ENCODE measurements around the gene CDS2.

The CDS2 gene

DNA sequence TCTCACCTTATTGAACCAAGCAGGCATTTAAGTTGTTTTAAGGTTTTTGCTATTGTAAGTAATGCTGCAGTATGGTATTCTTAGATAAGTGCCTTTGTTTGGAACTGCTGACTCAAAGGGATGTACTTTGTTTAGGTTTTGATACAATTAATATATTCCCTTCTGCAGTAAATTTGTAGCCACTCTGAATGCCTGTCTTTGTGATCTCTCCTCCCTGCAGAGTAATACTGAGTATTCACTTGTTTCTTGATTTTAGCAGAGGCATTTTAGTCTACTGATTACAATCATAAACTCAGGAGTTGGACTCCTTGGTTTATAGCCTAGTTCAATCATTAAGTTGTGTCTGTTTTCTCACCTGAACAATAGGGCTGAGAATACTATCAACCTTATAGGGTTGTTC lies 13.4 kb downstream of the CDS2 start:
- TF ChIP-seq, protein P1, sequence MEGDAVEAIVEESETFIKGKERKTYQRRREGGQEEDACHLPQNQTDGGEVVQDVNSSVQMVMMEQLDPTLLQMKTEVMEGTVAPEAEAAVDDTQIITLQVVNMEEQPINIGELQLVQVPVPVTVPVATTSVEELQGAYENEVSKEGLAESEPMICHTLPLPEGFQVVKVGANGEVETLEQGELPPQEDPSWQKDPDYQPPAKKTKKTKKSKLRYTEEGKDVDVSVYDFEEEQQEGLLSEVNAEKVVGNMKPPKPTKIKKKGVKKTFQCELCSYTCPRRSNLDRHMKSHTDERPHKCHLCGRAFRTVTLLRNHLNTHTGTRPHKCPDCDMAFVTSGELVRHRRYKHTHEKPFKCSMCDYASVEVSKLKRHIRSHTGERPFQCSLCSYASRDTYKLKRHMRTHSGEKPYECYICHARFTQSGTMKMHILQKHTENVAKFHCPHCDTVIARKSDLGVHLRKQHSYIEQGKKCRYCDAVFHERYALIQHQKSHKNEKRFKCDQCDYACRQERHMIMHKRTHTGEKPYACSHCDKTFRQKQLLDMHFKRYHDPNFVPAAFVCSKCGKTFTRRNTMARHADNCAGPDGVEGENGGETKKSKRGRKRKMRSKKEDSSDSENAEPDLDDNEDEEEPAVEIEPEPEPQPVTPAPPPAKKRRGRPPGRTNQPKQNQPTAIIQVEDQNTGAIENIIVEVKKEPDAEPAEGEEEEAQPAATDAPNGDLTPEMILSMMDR (conservative IDR thresholded peaks at IDR 0.05; ENCODE audit: control insufficient read depth, insufficient read depth, low read depth, low read length) = no peak
- no peak overlapping the region for H3K4me3 ChIP-seq (ENCODE audit: control insufficient read depth, low read depth, low read length)
- no peak for DNase-seq (ENCODE audit: low read depth)

DNA sequence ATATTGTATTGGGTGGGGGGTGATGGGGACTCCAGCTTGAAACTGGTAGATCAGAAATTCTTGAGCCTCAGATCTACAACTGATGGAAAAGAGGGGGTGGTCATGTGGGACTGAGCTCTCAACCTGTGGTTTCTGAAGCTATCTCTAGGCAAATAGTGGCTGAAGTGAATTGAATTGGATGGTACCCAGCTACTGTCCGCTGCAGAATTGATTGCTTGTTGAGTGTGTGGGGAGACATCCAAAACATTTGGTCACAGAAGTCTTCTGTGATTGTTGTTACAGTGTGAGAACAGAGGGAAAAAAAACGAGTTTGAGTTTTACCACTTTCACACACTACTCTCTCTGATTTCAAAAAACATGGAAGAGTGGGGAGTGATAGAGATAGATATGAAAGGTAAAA lies 14.8 kb downstream of the CDS2 start:
- DNase-seq (ENCODE audit: low read depth) = no peak
- no peak overlapping the region for H3K4me3 ChIP-seq (ENCODE audit: control insufficient read depth, low read depth, low read length)
- TF ChIP-seq, protein P1 (conservative IDR thresholded peaks at IDR 0.05; ENCODE audit: control insufficient read depth, insufficient read depth, low read depth, low read length) = no peak

DNA sequence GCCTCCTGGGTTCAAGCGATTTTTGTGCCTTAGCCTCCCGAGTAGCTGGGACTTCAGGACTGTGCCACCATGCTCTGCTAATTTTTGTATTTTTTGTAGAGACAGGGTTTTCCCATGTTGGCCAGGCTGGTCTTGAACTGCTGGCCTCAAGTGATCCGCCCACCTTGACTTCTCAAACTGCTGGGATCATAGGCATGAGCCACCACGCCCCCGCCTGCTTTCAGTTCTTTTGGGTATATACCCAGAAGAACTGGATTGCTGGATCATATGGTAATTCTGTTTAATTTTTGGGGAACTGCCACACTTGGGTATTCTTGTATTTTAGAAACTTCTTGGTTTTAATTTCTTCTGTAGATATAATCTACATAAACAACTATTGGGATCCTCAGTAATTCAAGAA lies 17.0 kb downstream of the CDS2 start:
- TF ChIP-seq, protein P1 (conservative IDR thresholded peaks at IDR 0.05; ENCODE audit: control insufficient read depth, insufficient read depth, low read depth, low read length) = no peak
- no peak overlapping the region for H3K4me3 ChIP-seq (ENCODE audit: control insufficient read depth, low read depth, low read length)
- no peak for DNase-seq (ENCODE audit: low read depth)

DNA sequence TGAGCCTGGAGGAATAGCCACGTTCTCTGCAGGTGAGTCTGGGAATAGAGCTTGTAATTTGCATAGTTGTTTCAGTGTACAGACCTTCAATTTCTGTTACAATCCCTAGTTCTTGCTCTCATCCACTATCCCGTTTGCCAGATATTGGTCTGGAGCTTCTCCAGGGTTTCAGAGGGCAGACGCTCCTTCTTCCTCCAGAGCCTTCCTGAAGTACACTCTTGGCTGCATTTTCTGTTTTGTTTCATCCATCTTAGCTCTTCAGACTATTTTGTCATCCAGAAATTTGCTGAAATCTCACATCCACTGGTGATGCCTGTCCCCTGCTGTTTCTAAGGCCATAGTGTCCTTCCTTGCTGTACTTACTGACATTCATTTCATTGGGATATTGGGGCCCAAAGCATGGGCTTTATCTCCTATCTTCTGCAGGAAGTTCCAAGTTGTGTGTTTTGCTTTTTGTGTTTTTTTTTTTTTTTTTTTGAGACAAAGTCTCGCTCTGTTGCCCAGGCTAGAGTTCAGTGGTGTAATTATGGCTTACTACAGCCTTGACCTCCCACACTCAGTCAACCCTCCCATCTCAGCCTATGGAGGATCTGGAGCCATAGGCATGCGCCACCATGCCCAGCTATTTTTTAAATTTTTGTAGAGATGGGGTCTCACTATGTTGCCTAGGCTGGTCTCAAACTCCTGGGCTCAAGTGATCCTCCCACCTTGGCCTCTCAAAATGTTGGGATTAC lies 18.7 kb downstream of the CDS2 start:
- DNase-seq (ENCODE audit: low read depth) = no peak
- TF ChIP-seq, protein P1 (conservative IDR thresholded peaks at IDR 0.05; ENCODE audit: control insufficient read depth, insufficient read depth, low read depth, low read length) = no peak
- no peak overlapping the region for H3K4me3 ChIP-seq (ENCODE audit: control insufficient read depth, low read depth, low read length)

DNA sequence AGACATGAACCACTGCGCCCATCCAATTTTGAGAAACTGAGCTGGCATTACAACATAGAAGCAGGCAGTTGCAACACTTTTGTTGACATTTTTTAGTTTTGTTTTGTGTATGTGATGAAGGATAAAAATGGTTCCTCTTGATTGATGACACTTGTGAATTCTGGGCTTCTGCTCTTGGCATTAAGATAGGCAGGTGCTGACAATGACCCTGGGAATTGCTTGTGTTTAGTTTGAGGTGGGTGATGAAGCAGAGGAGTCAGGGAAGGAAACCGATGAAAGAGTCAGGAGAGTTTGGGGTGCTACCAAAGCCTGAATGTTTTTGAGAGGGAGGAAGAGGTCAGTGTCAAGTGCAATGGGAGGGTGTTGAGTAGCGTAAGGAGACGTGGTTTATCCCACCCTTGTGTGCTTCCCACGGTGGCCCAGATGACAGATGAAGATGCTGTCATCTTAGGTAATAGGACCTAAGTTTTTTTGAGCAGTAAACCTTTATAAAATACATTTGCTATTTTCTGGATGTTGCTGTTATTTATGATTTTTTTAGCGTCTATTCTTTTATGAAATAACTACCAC lies 19.4 kb downstream of the CDS2 start:
- TF ChIP-seq, protein P1 (conservative IDR thresholded peaks at IDR 0.05; ENCODE audit: control insufficient read depth, insufficient read depth, low read depth, low read length) = no peak
- DNase-seq (ENCODE audit: low read depth) = no peak

DNA sequence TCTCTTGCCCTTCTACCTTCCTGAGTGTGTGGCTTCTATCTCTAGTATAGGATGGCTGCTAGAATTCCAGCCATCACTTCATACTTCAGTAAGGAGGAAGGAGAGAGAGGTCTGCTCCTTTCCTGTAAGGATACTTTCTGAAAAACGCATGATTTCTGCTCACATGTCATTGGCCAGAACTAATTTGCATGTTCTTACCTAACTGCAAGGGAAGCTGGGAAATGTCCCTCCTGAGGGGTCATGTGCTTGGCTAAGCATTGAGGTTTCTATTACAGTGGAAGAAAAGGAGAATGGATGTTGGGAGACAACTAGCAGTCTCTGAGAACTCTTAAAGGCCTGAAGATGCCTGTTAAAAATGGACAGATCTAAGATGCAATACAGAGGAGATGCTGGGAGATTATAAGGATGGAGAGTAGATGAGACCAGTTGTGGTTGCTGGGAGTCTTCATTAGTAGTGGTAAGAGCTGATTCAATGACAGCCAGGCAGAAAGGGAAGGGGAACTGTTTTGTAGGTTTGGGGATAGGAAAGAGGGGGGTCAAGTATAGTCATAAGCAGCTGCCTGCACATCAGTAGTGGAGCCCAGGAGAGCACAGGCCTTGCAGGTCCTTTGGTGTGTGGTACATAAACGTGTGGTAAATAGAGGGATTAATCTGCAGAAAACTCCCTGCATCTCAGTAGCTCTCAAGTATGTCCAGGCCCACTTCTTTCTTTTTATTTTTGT lies 20.2 kb downstream of the CDS2 start:
- TF ChIP-seq, protein P1 (conservative IDR thresholded peaks at IDR 0.05; ENCODE audit: control insufficient read depth, insufficient read depth, low read depth, low read length) = no peak
- no peak for DNase-seq (ENCODE audit: low read depth)
- no peak overlapping the region for H3K4me3 ChIP-seq (ENCODE audit: control insufficient read depth, low read depth, low read length)

More for the DNA sequence above, 19.4 kb downstream of the CDS2 start:
- no peak overlapping the region for H3K4me3 ChIP-seq (ENCODE audit: control insufficient read depth, low read depth, low read length)
